Activated T-cell treated with anti-CD3 and anti-CD28 coated beads, Interleukin-2, amount 50 U/mL, for 4 hours (primary cell): Measurements from ENCODE around the gene AFAP1L2. TPM values are rescaled to one million over a fixed set of nuclear protein-coding genes. Genes with fewer than 3 reads are reported as not detected.

Source experiments
- ATAC-seq, 2 donors: fragments of 200-7000 bp; cut with Tn5 transposase; one replicate each; pipeline ENCODE4 v1.10.0; 2021
- DNase-seq: peaks from one replicate; pipeline ENCODE4 v3.0.0-alpha.2; 2020
- H3K27me3 Mint-ChIP-seq: one replicate; pipeline ENCODE4 v1.8.0; 2021; ENCODE audit warnings: low read depth, mixed read lengths
- H3K36me3 Mint-ChIP-seq: one replicate; pipeline ENCODE4 v1.8.0; 2022; ENCODE audit warnings: mixed read lengths; ENCODE audit not compliant: insufficient read depth
- H3K4me1 Mint-ChIP-seq: one replicate; pipeline ENCODE4 v1.8.0; 2021; ENCODE audit warnings: low read depth, mixed read lengths
- H3K4me3 Mint-ChIP-seq: one replicate; pipeline ENCODE4 v1.8.0; 2021; ENCODE audit warnings: mild to moderate bottlenecking, moderate library complexity, mixed read lengths
- H3K9me3 Mint-ChIP-seq: one replicate; pipeline ENCODE4 v1.8.0; 2021; ENCODE audit warnings: mixed read lengths
- total RNA-seq, 3 donors: library from RNA; stranded (reverse); gene quantifications; one replicate each; pipeline ENCODE4 v1.2.1, GENCODE V29; 2021

AFAP1L2 gene
- total RNA-seq, 3 donors from 2014 or later, result 0.20 to 0.45 (median 0.33) TPM

DNA sequence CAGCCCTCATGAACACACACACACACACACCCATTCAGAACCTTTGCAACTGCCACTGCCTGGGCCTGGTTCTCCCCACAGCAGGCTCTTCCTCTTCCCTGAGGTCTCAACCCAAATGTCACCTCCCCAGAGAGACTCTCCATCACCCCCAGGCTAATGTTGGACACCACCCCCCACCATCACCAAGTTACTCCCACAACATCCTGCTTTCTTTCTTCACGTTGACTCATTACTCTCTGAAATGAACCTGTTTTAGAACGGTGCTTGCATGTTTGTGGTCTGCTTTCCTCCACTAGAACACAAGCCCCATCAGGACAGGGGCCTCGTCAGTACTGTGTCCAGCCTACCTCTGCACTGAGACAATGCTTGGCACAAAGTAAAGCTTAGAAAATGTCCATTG is 16.0 kb downstream of the AFAP1L2 start:
- H3K36me3 Mint-ChIP-seq, result no peaks in the 10 kb centered on the region
- no peaks in the 10 kb centered on the region for H3K9me3 Mint-ChIP-seq
- DNase-seq, result no peak
- no peaks in the 10 kb centered on the region for H3K4me1 Mint-ChIP-seq
- peak; percentile 40 to 41 for ATAC-seq
- no peak overlapping the region for H3K4me3 Mint-ChIP-seq
- H3K27me3 Mint-ChIP-seq, result peaks cover 13% of the 10 kb centered on the region

- Mint-ChIP-seq H3K27me3 (peaks cover 9% of the 10 kb centered on the region), H3K36me3 (no peaks in the 10 kb centered on the region), H3K4me3 (no peak overlapping the region), H3K4me1 (no peaks in the 10 kb centered on the region), H3K9me3 (no peaks in the 10 kb centered on the region)
- ATAC-seq (no peak), DNase-seq (no peak)
Measured at GRCh38 chr10:114387784-114388183, 16.5 kb downstream of the AFAP1L2 start.

DNA sequence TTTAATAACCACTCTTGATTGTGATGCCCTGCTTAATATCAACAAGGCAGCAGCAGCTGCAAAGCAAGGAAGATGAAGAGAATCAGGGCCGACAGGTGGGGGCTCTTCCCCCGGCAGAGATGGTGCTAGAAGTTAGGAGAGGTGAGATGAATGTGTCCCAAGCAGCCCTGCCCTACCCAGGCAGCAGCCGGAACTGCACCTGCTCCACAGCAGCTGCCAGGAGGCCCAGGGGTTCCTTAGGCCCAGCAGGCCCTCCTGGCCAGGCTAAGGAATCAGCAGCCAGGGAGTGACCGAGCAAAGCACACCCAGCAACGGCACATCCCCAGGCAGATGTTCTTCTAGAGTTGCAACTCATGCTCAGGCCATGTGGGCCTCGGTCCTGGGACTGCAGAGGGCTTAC is 17.9 kb downstream of the AFAP1L2 start:
- Mint-ChIP-seq H3K36me3 (no peaks in the 10 kb centered on the region), H3K4me1 (no peaks in the 10 kb centered on the region), H3K4me3 (no peak overlapping the region), H3K27me3 (peaks cover 11% of the 10 kb centered on the region), H3K9me3 (no peaks in the 10 kb centered on the region)
- DNase-seq (no peak), ATAC-seq (no peak)

DNA sequence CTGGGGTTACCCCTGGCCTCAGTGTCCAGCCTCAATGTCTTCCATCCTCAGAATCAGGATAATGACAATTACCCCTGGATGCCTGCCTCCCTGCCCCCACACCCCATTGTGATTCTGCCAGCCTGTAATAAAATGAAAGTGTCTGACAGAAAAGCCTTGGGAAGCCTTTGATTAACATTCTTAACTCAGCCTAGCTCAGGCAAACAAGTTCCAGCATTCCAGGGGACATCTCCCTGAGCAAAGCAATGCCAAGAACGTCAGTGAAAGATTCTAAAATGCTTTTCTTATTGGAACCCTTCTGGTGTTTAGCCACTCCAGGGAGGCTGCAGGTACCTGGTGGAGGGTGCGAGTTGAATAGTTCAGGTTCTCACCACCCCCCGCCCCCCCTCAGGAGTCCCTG is 18.7 kb downstream of the AFAP1L2 start:
- ATAC-seq (no peak), DNase-seq (no peak)
- Mint-ChIP-seq H3K36me3 (no peaks in the 10 kb centered on the region), H3K4me1 (no peaks in the 10 kb centered on the region), H3K27me3 (peaks cover 13% of the 10 kb centered on the region), H3K9me3 (no peaks in the 10 kb centered on the region), H3K4me3 (no peak overlapping the region)

DNA sequence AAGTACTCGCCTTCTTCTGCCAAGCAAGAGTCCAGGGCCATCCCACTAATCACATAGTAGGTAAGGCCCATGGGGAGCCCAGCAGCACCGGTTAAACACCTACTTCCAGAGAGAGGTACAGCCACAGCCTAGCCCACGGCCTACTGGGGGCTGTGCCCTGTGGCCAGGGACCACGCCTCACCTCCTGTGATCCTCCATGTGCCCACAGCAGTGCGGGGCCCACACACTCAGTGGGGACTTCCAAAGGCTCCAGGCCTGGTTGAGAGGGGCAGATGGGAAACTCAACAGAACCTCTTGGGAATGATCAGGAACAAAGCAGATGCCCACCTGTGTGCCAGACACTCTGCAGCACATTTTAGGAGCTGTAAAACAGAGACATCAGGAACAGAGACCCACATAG is 19.7 kb downstream of the AFAP1L2 start:
- Mint-ChIP-seq H3K4me3 (no peak overlapping the region), H3K27me3 (peaks cover 17% of the 10 kb centered on the region), H3K4me1 (no peaks in the 10 kb centered on the region), H3K9me3 (no peaks in the 10 kb centered on the region), H3K36me3 (no peaks in the 10 kb centered on the region)
- ATAC-seq (no peak), DNase-seq (no peak)

DNA sequence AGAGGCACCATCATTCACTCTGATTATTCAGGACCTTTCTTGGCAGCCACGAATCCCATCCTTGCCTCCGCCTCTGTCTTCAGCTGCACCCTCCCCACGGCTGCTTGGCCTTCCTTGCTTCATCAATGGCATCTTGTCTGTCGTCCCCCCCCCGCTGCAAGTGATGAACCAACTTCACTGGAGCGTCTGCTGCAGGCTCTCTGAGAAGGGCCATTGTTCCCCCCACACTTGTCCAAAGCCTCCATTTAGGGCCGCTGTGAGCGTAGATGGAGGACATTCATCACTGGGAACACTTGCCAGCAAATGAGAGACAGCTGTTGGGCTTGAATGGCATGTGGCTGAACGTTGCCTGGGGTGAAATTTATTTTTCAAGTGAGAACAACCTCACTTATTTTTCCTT is 20.1 kb downstream of the AFAP1L2 start:
- no peaks in the 10 kb centered on the region for H3K9me3 Mint-ChIP-seq
- DNase-seq, result no peak
- peaks cover 17% of the 10 kb centered on the region for H3K27me3 Mint-ChIP-seq
- no peaks in the 10 kb centered on the region for H3K36me3 Mint-ChIP-seq
- H3K4me1 Mint-ChIP-seq, result no peaks in the 10 kb centered on the region
- ATAC-seq, result no peak
- H3K4me3 Mint-ChIP-seq, result no peak overlapping the region

DNA sequence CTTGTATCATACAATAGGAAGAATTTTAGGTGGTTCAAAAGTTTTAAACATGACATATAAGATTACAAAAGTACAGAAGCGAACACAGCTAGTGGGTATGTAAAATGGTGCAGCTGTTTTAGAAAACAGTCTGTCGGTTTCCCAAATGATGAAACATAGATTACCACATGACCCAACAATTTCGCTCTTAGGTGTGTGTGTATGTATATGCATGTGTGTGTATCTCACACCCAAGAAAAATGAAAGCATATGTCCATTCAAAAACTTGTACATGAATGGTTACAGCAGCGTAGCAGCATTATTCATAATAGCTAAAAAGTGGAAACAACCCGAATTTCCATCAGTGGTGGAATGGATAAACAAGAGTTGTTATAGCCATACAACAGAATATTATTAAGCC is 23.5 kb downstream of the AFAP1L2 start:
- Mint-ChIP-seq H3K27me3 (peaks cover 19% of the 10 kb centered on the region), H3K36me3 (no peaks in the 10 kb centered on the region), H3K9me3 (no peaks in the 10 kb centered on the region), H3K4me3 (no peak overlapping the region), H3K4me1 (no peaks in the 10 kb centered on the region)
- DNase-seq (no peak), ATAC-seq (no peak)

GRCh38 chr10:114380060-114380459 is 24.2 kb downstream of the AFAP1L2 start:
- Mint-ChIP-seq H3K27me3 (peaks cover 19% of the 10 kb centered on the region), H3K4me1 (no peaks in the 10 kb centered on the region), H3K9me3 (no peaks in the 10 kb centered on the region), H3K4me3 (no peak overlapping the region), H3K36me3 (no peaks in the 10 kb centered on the region)
- DNase-seq (no peak), ATAC-seq (no peak)

GRCh38 chr10:114379631-114380041 is 24.7 kb downstream of the AFAP1L2 start:
- no peaks in the 10 kb centered on the region for H3K36me3 Mint-ChIP-seq
- ATAC-seq (no peak), DNase-seq (no peak)
- H3K4me1 Mint-ChIP-seq, result no peaks in the 10 kb centered on the region
- H3K27me3 Mint-ChIP-seq, result peaks cover 19% of the 10 kb centered on the region
- H3K9me3 Mint-ChIP-seq, result no peaks in the 10 kb centered on the region
- no peak overlapping the region for H3K4me3 Mint-ChIP-seq

DNA sequence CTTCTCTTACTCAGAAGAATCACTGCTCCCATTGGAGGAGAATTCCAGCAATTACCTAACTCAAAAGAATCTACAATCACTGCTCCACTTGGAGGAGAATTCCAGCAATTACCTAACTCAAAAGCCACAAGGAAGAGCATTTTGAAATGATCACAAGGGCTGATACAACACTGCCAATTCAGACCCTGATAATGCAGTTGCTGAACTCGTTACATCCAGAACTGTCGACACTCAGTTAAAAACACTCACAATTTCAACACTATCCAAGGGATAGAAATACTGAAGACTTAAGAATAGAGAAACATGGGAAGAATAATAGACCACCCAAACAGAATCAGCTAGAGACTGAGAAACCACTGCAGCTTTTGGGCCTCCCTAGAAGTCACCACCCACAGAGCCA is 27.8 kb downstream of the AFAP1L2 start:
- Mint-ChIP-seq H3K4me3 (no peak overlapping the region), H3K27me3 (peaks cover 19% of the 10 kb centered on the region), H3K4me1 (no peaks in the 10 kb centered on the region), H3K36me3 (no peaks in the 10 kb centered on the region), H3K9me3 (no peaks in the 10 kb centered on the region)
- ATAC-seq (no peak), DNase-seq (no peak)

DNA sequence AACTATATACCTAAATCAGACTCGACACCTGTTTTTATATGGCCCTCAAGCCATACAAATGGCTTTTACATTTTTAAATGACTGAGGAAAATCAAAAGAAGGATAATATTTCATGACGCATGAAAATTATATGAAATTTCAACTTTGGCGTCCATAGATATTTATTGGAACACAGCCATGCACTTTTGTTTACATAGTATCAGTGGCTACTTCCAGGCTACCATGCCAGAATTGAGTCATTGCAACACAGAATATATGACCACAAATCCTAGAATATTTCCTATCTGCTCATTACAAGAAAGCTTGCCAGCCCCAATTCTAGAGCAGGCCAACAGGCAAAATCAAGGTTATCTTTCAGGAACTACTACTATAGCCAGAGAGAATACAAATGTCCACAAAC is 29.3 kb downstream of the AFAP1L2 start:
- H3K36me3 Mint-ChIP-seq, result no peaks in the 10 kb centered on the region
- no peak overlapping the region for H3K4me3 Mint-ChIP-seq
- DNase-seq (no peak), ATAC-seq (no peak)
- H3K9me3 Mint-ChIP-seq, result no peaks in the 10 kb centered on the region
- H3K4me1 Mint-ChIP-seq, result no peaks in the 10 kb centered on the region
- H3K27me3 Mint-ChIP-seq, result peaks cover 14% of the 10 kb centered on the region

DNA sequence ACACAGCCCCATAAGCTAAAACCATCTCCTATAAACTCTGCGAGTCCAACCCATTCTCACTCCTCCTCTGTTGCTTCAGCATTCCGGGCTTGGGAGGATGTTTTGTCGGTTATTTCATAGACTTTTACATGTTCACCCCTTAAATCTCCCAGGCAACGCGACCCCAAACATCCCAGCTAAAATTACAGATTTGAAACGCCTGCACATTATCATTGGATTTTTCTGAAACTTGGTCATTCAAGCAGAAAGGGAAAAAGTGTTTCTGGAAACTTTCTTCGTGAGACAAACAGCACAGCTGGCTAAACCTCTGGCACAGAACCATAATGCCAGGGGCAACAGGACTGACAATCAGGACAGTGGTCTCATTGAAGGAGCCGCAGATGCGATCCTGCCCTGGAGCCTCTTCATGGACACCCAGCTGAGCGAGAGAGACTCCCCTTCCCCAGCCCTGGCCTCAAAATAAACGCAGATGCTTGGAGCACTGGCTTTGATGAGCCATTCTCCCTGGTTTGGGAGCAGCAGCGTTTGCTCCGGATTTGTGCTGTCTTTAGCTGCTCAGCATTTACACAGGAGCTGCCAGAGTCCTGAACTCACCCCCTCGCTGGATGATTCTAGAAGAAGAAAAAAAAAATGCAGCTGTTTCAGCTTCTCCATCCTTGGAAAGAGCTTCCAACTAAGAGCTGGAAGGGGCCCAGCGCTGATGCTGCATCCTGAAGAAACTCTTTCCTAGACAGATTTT is 30.1 kb downstream of the AFAP1L2 start:
- Mint-ChIP-seq H3K4me3 (no peak overlapping the region), H3K27me3 (peaks cover 10% of the 10 kb centered on the region), H3K4me1 (no peaks in the 10 kb centered on the region), H3K36me3 (no peaks in the 10 kb centered on the region), H3K9me3 (no peaks in the 10 kb centered on the region)
- DNase-seq, result no peak
- no peak for ATAC-seq

- ATAC-seq (no peak), DNase-seq (no peak)
- no peaks in the 10 kb centered on the region for H3K4me1 Mint-ChIP-seq
- peaks cover 10% of the 10 kb centered on the region for H3K27me3 Mint-ChIP-seq
- H3K4me3 Mint-ChIP-seq, result no peak overlapping the region
- no peaks in the 10 kb centered on the region for H3K9me3 Mint-ChIP-seq
- no peaks in the 10 kb centered on the region for H3K36me3 Mint-ChIP-seq
Measured at GRCh38 chr10:114373631-114374030, 30.7 kb downstream of the AFAP1L2 start.

- Mint-ChIP-seq H3K36me3 (no peaks in the 10 kb centered on the region), H3K27me3 (peaks cover 8% of the 10 kb centered on the region), H3K4me3 (no peak overlapping the region), H3K4me1 (no peaks in the 10 kb centered on the region), H3K9me3 (no peaks in the 10 kb centered on the region)
- DNase-seq (no peak), ATAC-seq (no peak)
Measured at GRCh38 chr10:114372995-114373394, 31.3 kb downstream of the AFAP1L2 start.

GRCh38 chr10:114372179-114372578 is 32.1 kb downstream of the AFAP1L2 start:
- DNase-seq (no peak), ATAC-seq (no peak)
- Mint-ChIP-seq H3K9me3 (no peaks in the 10 kb centered on the region), H3K4me1 (no peaks in the 10 kb centered on the region), H3K27me3 (peaks cover 8% of the 10 kb centered on the region), H3K4me3 (no peak overlapping the region), H3K36me3 (no peaks in the 10 kb centered on the region)
